Astrocyte (in vitro differentiated cells and primary cell): ENCODE measurements around the gene TAF3.

Experiments used
- EZH2 ChIP-seq: IDR thresholded peaks from 2 replicates; pipeline ENCODE4 v1.6.1; 2012; ENCODE audit warnings: mild to moderate bottlenecking, low read length, inconsistent platforms; ENCODE audit not compliant: insufficient read depth
- TF ChIP-seq, protein P1 (sequence below): IDR thresholded peaks from 2 replicates; pipeline ENCODE4 v1.5.1; 2011; ENCODE audit warnings: low read depth, mild to moderate bottlenecking, inconsistent platforms, low read length, moderate library complexity; ENCODE audit not compliant: insufficient read depth

DNA sequence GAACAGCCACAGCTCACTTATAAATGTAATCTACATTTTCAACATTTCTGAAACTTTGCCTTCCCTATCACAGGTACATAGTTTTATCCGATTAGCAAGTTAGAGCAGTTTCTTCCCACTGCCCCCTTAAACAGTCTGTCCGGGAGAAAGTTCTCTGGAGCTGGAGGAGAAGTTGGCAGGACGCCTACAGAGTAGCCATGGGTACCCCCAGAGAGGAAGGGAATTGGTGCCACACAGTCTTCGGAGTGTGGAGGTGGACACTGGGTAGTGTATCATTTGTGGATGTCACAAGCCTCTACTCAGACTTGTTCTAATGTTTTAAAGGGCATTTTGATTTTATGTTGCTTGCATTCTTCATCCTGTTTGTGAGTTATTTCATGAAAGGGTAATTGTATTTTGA lies 39.0 kb downstream of the TAF3 start:
- TF ChIP-seq, protein P1, sequence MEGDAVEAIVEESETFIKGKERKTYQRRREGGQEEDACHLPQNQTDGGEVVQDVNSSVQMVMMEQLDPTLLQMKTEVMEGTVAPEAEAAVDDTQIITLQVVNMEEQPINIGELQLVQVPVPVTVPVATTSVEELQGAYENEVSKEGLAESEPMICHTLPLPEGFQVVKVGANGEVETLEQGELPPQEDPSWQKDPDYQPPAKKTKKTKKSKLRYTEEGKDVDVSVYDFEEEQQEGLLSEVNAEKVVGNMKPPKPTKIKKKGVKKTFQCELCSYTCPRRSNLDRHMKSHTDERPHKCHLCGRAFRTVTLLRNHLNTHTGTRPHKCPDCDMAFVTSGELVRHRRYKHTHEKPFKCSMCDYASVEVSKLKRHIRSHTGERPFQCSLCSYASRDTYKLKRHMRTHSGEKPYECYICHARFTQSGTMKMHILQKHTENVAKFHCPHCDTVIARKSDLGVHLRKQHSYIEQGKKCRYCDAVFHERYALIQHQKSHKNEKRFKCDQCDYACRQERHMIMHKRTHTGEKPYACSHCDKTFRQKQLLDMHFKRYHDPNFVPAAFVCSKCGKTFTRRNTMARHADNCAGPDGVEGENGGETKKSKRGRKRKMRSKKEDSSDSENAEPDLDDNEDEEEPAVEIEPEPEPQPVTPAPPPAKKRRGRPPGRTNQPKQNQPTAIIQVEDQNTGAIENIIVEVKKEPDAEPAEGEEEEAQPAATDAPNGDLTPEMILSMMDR: no peak
- no peak for TF ChIP-seq EZH2
